AG09309 (cell line): Measurements from ENCODE around the gene KLRB1.
"Not testable (repeated sequence)": the region's sequence is repeated elsewhere in the genome, so short reads cannot be mapped to it uniquely, and the experiment has no call there.

Source experiments
- DNase-seq: peaks from one replicate; pipeline ENCODE4 v3.0.0-alpha.2; 2010; ENCODE audit warnings: low read depth
- H3K4me3 ChIP-seq: 2 replicates; pipeline ENCODE4 v1.5.1; 2011; ENCODE audit warnings: mild to moderate bottlenecking, low read depth, low read length, moderate library complexity; ENCODE audit not compliant: control insufficient read depth
- TF ChIP-seq, protein P1 (sequence below): IDR thresholded peaks from 2 replicates; pipeline ENCODE4 v1.5.1; 2011; ENCODE audit warnings: mild to moderate bottlenecking, low read depth, low read length, inconsistent platforms; ENCODE audit not compliant: insufficient read depth, control insufficient read depth; ENCODE audit errors: missing control alignments

The KLRB1 gene

GRCh38 chr12:9646794-9647781, 39.4 kb upstream of the KLRB1 start:
- H3K4me3 ChIP-seq: peak overlapping the region; percentile 75
- no peak for DNase-seq
- TF ChIP-seq, protein P1, sequence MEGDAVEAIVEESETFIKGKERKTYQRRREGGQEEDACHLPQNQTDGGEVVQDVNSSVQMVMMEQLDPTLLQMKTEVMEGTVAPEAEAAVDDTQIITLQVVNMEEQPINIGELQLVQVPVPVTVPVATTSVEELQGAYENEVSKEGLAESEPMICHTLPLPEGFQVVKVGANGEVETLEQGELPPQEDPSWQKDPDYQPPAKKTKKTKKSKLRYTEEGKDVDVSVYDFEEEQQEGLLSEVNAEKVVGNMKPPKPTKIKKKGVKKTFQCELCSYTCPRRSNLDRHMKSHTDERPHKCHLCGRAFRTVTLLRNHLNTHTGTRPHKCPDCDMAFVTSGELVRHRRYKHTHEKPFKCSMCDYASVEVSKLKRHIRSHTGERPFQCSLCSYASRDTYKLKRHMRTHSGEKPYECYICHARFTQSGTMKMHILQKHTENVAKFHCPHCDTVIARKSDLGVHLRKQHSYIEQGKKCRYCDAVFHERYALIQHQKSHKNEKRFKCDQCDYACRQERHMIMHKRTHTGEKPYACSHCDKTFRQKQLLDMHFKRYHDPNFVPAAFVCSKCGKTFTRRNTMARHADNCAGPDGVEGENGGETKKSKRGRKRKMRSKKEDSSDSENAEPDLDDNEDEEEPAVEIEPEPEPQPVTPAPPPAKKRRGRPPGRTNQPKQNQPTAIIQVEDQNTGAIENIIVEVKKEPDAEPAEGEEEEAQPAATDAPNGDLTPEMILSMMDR: no peak

GRCh38 chr12:9644985-9645551, 37.4 kb upstream of the KLRB1 start:
- H3K4me3 ChIP-seq, DNase-seq: not testable (repeated sequence)

DNA sequence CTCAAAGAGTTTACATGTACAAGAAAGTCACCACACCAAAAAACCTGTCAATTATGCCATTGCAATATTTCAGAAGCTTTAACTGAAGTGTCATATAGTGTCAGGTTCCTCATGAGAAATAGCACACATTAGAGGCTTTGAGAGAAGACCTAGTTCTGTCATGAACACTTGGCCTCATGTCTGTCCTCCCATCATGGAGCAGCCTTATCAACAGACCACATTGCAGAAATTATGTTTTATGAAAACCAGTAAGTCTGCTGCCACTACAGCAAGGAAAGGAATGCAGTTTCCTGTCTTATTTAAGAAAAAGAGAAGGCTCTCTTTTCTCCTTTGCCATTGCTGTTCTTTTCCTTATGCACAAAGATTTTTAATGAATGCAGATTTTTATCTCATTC, 35.5 kb upstream of the KLRB1 start:
- TF ChIP-seq, protein P1: no peak
- no peak overlapping the region for H3K4me3 ChIP-seq
- DNase-seq: no peak

DNA sequence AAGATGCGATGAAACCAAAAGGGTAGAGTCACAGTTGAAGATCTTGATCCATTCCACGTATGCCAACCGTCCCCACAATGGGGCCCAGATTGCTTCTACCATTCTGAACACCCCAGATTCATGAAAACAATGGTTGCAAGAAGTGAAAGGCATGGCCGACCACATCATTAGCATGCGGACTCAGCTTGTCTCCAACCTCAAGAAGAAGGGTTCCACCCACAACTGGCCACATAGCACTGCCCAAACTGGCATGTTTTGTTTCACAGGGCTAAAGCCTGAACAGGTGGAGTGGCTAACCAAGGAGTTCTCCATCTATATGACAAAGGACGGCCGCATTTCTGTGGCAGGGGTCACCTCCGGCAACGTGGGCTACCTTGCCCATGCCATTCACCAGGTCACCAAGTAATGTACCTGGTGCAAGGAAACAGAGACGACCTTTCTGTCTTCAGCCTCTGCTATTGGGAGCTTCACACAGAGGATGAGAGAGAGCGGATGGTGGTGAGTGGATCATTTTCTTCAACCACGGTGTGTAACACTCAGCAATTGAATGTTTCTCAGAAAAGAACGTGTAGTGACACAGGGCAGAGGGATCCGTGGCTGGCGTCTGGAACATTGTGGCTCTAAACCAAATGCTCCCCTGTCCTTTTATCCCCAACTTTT, 35.0 kb upstream of the KLRB1 start:
- DNase-seq: no peak
- no peak overlapping the region for H3K4me3 ChIP-seq
- TF ChIP-seq, protein P1: no peak

DNA sequence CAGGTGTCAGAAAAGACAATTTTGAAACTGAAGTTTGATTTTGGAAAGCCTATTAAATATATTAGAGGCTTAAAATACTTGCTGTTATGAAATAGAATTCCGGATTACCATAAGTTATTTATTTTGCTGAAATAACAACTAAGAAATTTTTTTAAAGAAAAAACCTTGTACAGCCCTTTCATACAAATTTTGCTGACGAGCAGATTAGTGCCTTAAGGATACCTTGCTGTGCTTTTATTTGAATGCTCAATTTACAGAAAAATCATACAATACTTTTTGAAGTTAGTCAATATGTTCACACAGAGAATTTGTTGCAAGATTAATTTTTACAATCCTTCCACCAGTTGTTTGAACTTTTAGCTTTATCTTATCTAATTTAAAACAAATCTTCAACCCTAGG, 32.3 kb upstream of the KLRB1 start:
- no peak for DNase-seq
- no peak overlapping the region for H3K4me3 ChIP-seq
- TF ChIP-seq, protein P1: no peak

DNA sequence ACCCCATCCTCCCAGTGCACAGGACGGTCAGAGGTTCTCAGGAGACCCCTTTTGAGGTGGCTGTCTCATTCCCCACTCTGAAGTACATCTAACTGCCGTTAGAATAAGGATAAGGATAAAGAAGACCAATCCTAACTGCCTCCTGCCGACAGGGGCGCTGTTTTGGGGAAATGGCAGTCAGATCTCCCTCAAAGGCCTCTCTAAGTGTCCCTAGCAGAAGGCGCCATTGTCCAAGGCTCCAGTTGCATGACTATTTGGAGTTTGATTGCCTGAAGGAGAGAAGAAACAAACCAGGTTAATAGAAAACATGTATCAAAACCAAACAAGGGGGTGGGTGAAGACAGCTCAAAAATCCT, 29.1 kb upstream of the KLRB1 start:
- no peak overlapping the region for H3K4me3 ChIP-seq
- TF ChIP-seq, protein P1: peak; percentile 23
- no peak for DNase-seq

GRCh38 chr12:9636150-9636850, 28.6 kb upstream of the KLRB1 start:
- no peak overlapping the region for H3K4me3 ChIP-seq
- TF ChIP-seq, protein P1: no peak
- no peak for DNase-seq
